ENCODE measurements around the gene ATG7.

ATG7 gene

GRCh38 chr3:11601446-11602238 lies 329.4 kb downstream of the ATG7 start:
- H3K4me1 Mint-ChIP-seq = peaks cover 65% of the 10 kb centered on the region
- H3K27me3 Mint-ChIP-seq = no peaks in the 10 kb centered on the region
- H3K9me3 Mint-ChIP-seq = no peaks in the 10 kb centered on the region
- H3K4me3 Mint-ChIP-seq = peak overlapping the region; percentile 78
- H3K36me3 Mint-ChIP-seq = peaks cover 39% of the 10 kb centered on the region
- peak; percentile 98 for ATAC-seq
- peak overlapping the region; percentile 92 for H3K27ac Mint-ChIP-seq

GRCh38 chr3:11602239-11602840 lies 330.1 kb downstream of the ATG7 start:
- Mint-ChIP-seq H3K9me3 (no peaks in the 10 kb centered on the region), H3K27me3 (no peaks in the 10 kb centered on the region), H3K4me3 (peak overlapping the region; percentile 78), H3K27ac (peak overlapping the region; percentile 92), H3K4me1 (peaks cover 72% of the 10 kb centered on the region), H3K36me3 (peaks cover 36% of the 10 kb centered on the region)
- ATAC-seq = no peak

- Mint-ChIP-seq H3K27me3 (no peaks in the 10 kb centered on the region), H3K36me3 (peaks cover 30% of the 10 kb centered on the region), H3K27ac (peak overlapping the region; percentile 70)
These were observed 330.8 kb downstream of the ATG7 start for GRCh38 chr3:11602886-11603527.

GRCh38 chr3:11603628-11604027 lies 331.4 kb downstream of the ATG7 start:
- H3K4me1 Mint-ChIP-seq = peaks cover 60% of the 10 kb centered on the region
- H3K27ac Mint-ChIP-seq = peak overlapping the region; percentile 70
- H3K27me3 Mint-ChIP-seq = no peaks in the 10 kb centered on the region
- no peak for ATAC-seq
- no peaks in the 10 kb centered on the region for H3K9me3 Mint-ChIP-seq
- peaks cover 23% of the 10 kb centered on the region for H3K36me3 Mint-ChIP-seq
- no peak overlapping the region for H3K4me3 Mint-ChIP-seq

More at GRCh38 chr3:11602886-11603527, 330.8 kb downstream of the ATG7 start:
- H3K4me1 Mint-ChIP-seq = peaks cover 66% of the 10 kb centered on the region
- H3K4me3 Mint-ChIP-seq = no peak overlapping the region
- H3K9me3 Mint-ChIP-seq = no peaks in the 10 kb centered on the region
- ATAC-seq = no peak

GRCh38 chr3:11604139-11604892 lies 332.1 kb downstream of the ATG7 start:
- ATAC-seq = no peak
- peaks cover 59% of the 10 kb centered on the region for H3K4me1 Mint-ChIP-seq
- no peak overlapping the region for H3K4me3 Mint-ChIP-seq
- no peaks in the 10 kb centered on the region for H3K9me3 Mint-ChIP-seq
- H3K27ac Mint-ChIP-seq = peak overlapping the region; percentile 70
- peaks cover 20% of the 10 kb centered on the region for H3K36me3 Mint-ChIP-seq
- H3K27me3 Mint-ChIP-seq = no peaks in the 10 kb centered on the region

- no peak overlapping the region for H3K4me3 Mint-ChIP-seq
- peaks cover 64% of the 10 kb centered on the region for H3K4me1 Mint-ChIP-seq
- H3K36me3 Mint-ChIP-seq = peaks cover 24% of the 10 kb centered on the region
- H3K27me3 Mint-ChIP-seq = no peaks in the 10 kb centered on the region
- ATAC-seq = no peak
- H3K9me3 Mint-ChIP-seq = no peaks in the 10 kb centered on the region
- peak overlapping the region; percentile 28 for H3K27ac Mint-ChIP-seq
These were observed 333.2 kb downstream of the ATG7 start for GRCh38 chr3:11605398-11605797.

- Mint-ChIP-seq H3K27ac (peak overlapping the region; percentile 28), H3K27me3 (no peaks in the 10 kb centered on the region), H3K36me3 (peaks cover 33% of the 10 kb centered on the region), H3K4me1 (peaks cover 61% of the 10 kb centered on the region), H3K9me3 (no peaks in the 10 kb centered on the region), H3K4me3 (no peak overlapping the region)
- ATAC-seq = no peak
These were observed 334.0 kb downstream of the ATG7 start for GRCh38 chr3:11606090-11606784.

- H3K4me1 Mint-ChIP-seq = peaks cover 55% of the 10 kb centered on the region
- no peak for ATAC-seq
- H3K9me3 Mint-ChIP-seq = no peaks in the 10 kb centered on the region
- no peaks in the 10 kb centered on the region for H3K27me3 Mint-ChIP-seq
- H3K27ac Mint-ChIP-seq = no peak overlapping the region
- no peak overlapping the region for H3K4me3 Mint-ChIP-seq
- peaks cover 34% of the 10 kb centered on the region for H3K36me3 Mint-ChIP-seq
These were observed 334.8 kb downstream of the ATG7 start for GRCh38 chr3:11606865-11607440.

Measured in stimulated activated memory B cell treated with anti-CD40 and anti-IgM and Interleukin-4, amounts not matched to agents 10 μg/mL and 1 μg/mL and 100 μg/mL, for 72 hours (primary cell).